Activated naive CD4-positive, alpha-beta T cell treated with anti-CD3 and anti-CD28 coated beads, Interleukin-2, amount 10 ng/mL, durations not matched to agents 7 days and 5 days (primary cell): Measurements from ENCODE around the gene NDUFAF8.

Source experiments
- CTCF ChIA-PET: fragments of 350-600 bp; sonication (Branson Sonifier 250); formaldehyde crosslinking; loops from one replicate; lab custom pipeline; 2021; ENCODE audit warnings: antibody characterized with exemption; lab: Charles Lee
- DNase-seq: peaks from one replicate; pipeline ENCODE4 v3.0.0-alpha.2; 2020
- H3K27ac Mint-ChIP-seq: one replicate; pipeline ENCODE4 v1.8.0; 2021; ENCODE audit warnings: mild to moderate bottlenecking, moderate library complexity, mixed read lengths
- H3K27me3 Mint-ChIP-seq: one replicate; pipeline ENCODE4 v1.8.0; 2021; ENCODE audit warnings: mild to moderate bottlenecking, mixed read lengths
- H3K36me3 Mint-ChIP-seq: one replicate; pipeline ENCODE4 v1.8.0; 2021; ENCODE audit warnings: mixed read lengths
- H3K4me1 Mint-ChIP-seq: one replicate; pipeline ENCODE4 v1.8.0; 2021; ENCODE audit warnings: mixed read lengths
- H3K4me3 Mint-ChIP-seq: one replicate; pipeline ENCODE4 v1.8.0; 2021; ENCODE audit warnings: mild to moderate bottlenecking, moderate library complexity, mixed read lengths
- H3K9me3 Mint-ChIP-seq: one replicate; pipeline ENCODE4 v1.8.0; 2021; ENCODE audit warnings: mixed read lengths

Gene NDUFAF8, protein sequence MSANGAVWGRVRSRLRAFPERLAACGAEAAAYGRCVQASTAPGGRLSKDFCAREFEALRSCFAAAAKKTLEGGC

GRCh38 chr17:81238815-81239713 is at the start of gene NDUFAF8, which contains the start of gene TEPSIN:
NDUFAF8 (plus strand) TSS chr17:81239318; CDS start chr17:81239364, 46 bp downstream.
TEPSIN (minus strand) TSS chr17:81239055; CDS start chr17:81239033, 22 bp downstream.
- Mint-ChIP-seq H3K36me3 (peaks cover 18% of the 10 kb centered on the region), H3K27ac (peak within 1 kb of the TSS; percentile 92), H3K27me3 (no peaks in the 10 kb centered on the region), H3K4me3 (peak within 1 kb of the TSS; percentile 96), H3K9me3 (no peaks in the 10 kb centered on the region), H3K4me1 (peaks cover 45% of the 10 kb centered on the region)
- DNase-seq: peak; percentile 98
- CTCF ChIA-PET: interaction anchor here (0.6 to 1.1 kb wide), 4 partner anchors 57 to 178 kb away, joined by 3 to 6 read pairs (median 3); no protein-coding TSS in a partner anchor

GRCh38 chr17:81189670-81190530 is 49.2 kb upstream of the NDUFAF8 start:
- DNase-seq: no peak
- no peak overlapping the region for H3K27ac Mint-ChIP-seq
- H3K4me1 Mint-ChIP-seq: no peaks in the 10 kb centered on the region
- H3K4me3 Mint-ChIP-seq: no peak overlapping the region
- CTCF ChIA-PET: interaction anchor here (0.6 kb wide), 1 partner anchor 1797 kb away, joined by 5 read pairs; no protein-coding TSS in a partner anchor
- H3K36me3 Mint-ChIP-seq: no peaks in the 10 kb centered on the region
- no peaks in the 10 kb centered on the region for H3K27me3 Mint-ChIP-seq
- no peaks in the 10 kb centered on the region for H3K9me3 Mint-ChIP-seq

DNA sequence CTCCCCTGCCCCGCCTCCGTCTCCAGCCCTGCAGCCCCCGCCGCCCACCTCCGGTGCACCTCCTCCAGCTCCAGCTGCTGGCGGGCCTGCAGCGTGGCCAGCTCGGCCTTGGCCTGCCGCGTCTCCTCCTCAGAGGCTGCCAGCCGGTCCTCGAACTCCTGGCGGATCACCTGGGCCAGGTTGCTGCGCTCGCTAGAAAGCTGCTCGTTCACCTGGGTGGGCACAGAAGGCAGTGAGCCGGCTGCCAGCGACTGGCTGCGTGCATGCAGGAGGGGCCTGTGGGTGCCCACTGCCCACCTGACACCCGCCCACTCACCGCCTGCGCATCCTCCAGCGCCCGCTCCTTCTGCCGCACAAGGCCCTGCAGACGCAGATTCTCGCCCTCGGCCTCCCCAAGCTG is 48.5 kb upstream of the NDUFAF8 start:
- Mint-ChIP-seq H3K4me3 (no peak overlapping the region), H3K4me1 (no peaks in the 10 kb centered on the region), H3K27ac (no peak overlapping the region), H3K27me3 (no peaks in the 10 kb centered on the region), H3K9me3 (no peaks in the 10 kb centered on the region), H3K36me3 (no peaks in the 10 kb centered on the region)
- CTCF ChIA-PET: interaction anchor here (0.6 kb wide), 1 partner anchor 1797 kb away, joined by 5 read pairs; no protein-coding TSS in a partner anchor
- no peak for DNase-seq

- Mint-ChIP-seq H3K27me3 (no peaks in the 10 kb centered on the region), H3K27ac (no peak overlapping the region), H3K9me3 (no peaks in the 10 kb centered on the region), H3K4me3 (no peak overlapping the region), H3K4me1 (no peaks in the 10 kb centered on the region), H3K36me3 (no peaks in the 10 kb centered on the region)
- DNase-seq: no peak
- CTCF ChIA-PET: no interaction called here
These were observed 48.0 kb upstream of the NDUFAF8 start for GRCh38 chr17:81191116-81191515.

DNA sequence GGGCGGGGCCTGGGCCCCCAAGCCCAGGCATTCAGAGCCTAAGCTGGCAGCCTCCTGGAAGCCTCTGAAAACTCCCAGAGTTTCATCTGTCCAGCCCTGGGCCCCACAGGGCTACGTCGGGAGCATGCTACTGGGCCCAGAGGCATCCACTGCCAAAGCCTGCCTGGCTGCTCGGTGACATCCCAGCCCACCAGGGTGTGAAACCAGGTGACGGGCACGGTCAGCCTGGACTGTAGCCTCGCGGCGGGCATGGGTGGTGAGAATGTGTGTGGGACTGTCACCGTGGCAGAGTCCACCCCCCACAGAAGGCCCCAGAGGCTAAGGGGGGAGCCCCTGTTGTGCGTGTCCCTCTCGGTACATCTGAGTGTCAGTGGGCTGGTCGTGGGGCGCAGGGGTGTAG is 47.5 kb upstream of the NDUFAF8 start:
- H3K4me1 Mint-ChIP-seq: no peaks in the 10 kb centered on the region
- CTCF ChIA-PET: no interaction called here
- H3K4me3 Mint-ChIP-seq: no peak overlapping the region
- H3K27ac Mint-ChIP-seq: no peak overlapping the region
- no peaks in the 10 kb centered on the region for H3K27me3 Mint-ChIP-seq
- no peaks in the 10 kb centered on the region for H3K9me3 Mint-ChIP-seq
- DNase-seq: no peak
- H3K36me3 Mint-ChIP-seq: no peaks in the 10 kb centered on the region

- no peak overlapping the region for H3K27ac Mint-ChIP-seq
- no peak overlapping the region for H3K4me3 Mint-ChIP-seq
- DNase-seq: no peak
- no peaks in the 10 kb centered on the region for H3K9me3 Mint-ChIP-seq
- H3K4me1 Mint-ChIP-seq: no peaks in the 10 kb centered on the region
- no peaks in the 10 kb centered on the region for H3K27me3 Mint-ChIP-seq
- no peaks in the 10 kb centered on the region for H3K36me3 Mint-ChIP-seq
- CTCF ChIA-PET: no interaction called here
These were observed 46.6 kb upstream of the NDUFAF8 start for GRCh38 chr17:81192386-81193050.

DNA sequence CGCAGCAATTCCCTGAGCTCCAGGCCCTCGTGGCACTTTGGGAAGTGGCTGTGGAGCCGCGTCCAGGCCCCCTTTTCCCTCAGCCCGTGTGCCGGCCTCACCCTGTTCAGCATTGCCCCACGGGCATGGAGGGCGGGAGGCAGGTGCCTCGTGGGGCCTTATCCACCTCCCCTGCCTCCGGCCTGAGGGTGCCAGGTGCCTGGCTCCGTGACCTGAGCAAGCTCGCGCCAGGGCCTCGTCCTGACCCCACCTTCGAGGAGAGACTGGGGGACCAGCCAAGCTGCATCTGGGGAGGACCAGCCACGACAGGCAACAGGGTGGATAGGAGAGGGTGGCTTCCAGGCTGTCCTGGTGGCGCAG is 46.1 kb upstream of the NDUFAF8 start:
- CTCF ChIA-PET: no interaction called here
- DNase-seq: no peak
- Mint-ChIP-seq H3K27ac (no peak overlapping the region), H3K27me3 (no peaks in the 10 kb centered on the region), H3K36me3 (no peaks in the 10 kb centered on the region), H3K4me3 (no peak overlapping the region), H3K4me1 (no peaks in the 10 kb centered on the region), H3K9me3 (no peaks in the 10 kb centered on the region)

- CTCF ChIA-PET: no interaction called here
- no peaks in the 10 kb centered on the region for H3K36me3 Mint-ChIP-seq
- no peaks in the 10 kb centered on the region for H3K9me3 Mint-ChIP-seq
- no peaks in the 10 kb centered on the region for H3K4me1 Mint-ChIP-seq
- H3K27ac Mint-ChIP-seq: no peak overlapping the region
- DNase-seq: no peak
- H3K27me3 Mint-ChIP-seq: no peaks in the 10 kb centered on the region
- H3K4me3 Mint-ChIP-seq: no peak overlapping the region
These were observed 45.5 kb upstream of the NDUFAF8 start for GRCh38 chr17:81193470-81194224.

- no peak overlapping the region for H3K4me3 Mint-ChIP-seq
- no peaks in the 10 kb centered on the region for H3K4me1 Mint-ChIP-seq
- no peaks in the 10 kb centered on the region for H3K9me3 Mint-ChIP-seq
- H3K27me3 Mint-ChIP-seq: no peaks in the 10 kb centered on the region
- DNase-seq: no peak
- CTCF ChIA-PET: no interaction called here
- H3K36me3 Mint-ChIP-seq: no peaks in the 10 kb centered on the region
- H3K27ac Mint-ChIP-seq: no peak overlapping the region
These were observed 44.8 kb upstream of the NDUFAF8 start for GRCh38 chr17:81194225-81194760.

GRCh38 chr17:81194941-81195901 is 43.9 kb upstream of the NDUFAF8 start:
- no peak for DNase-seq
- Mint-ChIP-seq H3K9me3 (no peaks in the 10 kb centered on the region), H3K36me3 (no peaks in the 10 kb centered on the region), H3K27me3 (no peaks in the 10 kb centered on the region), H3K4me1 (no peaks in the 10 kb centered on the region), H3K27ac (no peak overlapping the region), H3K4me3 (no peak overlapping the region)
- CTCF ChIA-PET: no interaction called here

DNA sequence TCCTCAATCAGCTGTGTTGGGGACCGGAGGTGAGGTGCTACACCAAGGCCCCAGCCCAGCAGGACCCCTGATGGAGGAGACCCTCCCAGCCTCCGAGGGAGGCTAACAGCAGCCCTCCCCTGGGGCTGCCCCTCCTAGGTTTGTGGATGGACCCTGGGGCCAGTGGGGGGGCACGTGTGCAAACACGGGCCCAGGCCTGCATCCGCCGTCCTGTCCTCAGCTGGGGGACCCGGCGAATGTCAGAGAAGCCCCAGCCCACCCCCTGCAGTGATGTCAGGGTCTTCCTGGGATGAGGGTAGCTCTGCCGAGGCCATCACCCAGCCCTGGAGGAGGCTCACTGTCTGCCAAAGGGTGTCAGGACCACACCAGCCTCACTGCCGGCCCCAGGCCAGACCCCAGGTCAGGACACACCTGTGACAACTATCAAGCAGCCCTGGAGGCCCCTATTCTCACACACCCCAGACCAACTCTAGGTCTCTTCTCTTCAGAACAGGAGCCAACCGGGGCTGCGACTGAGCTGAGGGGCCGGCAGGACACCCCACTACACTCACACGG is 43.1 kb upstream of the NDUFAF8 start:
- no peak for DNase-seq
- Mint-ChIP-seq H3K36me3 (no peaks in the 10 kb centered on the region), H3K4me3 (no peak overlapping the region), H3K9me3 (no peaks in the 10 kb centered on the region), H3K4me1 (no peaks in the 10 kb centered on the region), H3K27me3 (no peaks in the 10 kb centered on the region), H3K27ac (no peak overlapping the region)
- CTCF ChIA-PET: no interaction called here
